Endothelial cell of umbilical vein (primary cell): Measurements from ENCODE around the gene EME2. TPM values are rescaled to one million over a fixed set of nuclear protein-coding genes. Genes with fewer than 3 reads are reported as not detected.

Source experiments
- BruUV-seq: library from RNA; stranded (reverse); fragments of 400-500 nt; replicated peaks from 2 replicates; lab custom pipeline; 2021; lab: Mats Ljungman, UMichigan
- CTCF ChIA-PET: fragments of 300-600, 350-600 bp; sonication (Branson Sonifier 250); formaldehyde crosslinking; loops from one replicate; lab custom pipeline; 2021; ENCODE audit warnings: antibody characterized with exemption, inconsistent platforms; lab: Charles Lee
- POLR2A ChIA-PET: fragments of 300-600, 350-600 bp; sonication (Branson Sonifier 250); formaldehyde crosslinking; loops from one replicate; lab custom pipeline; 2021; ENCODE audit warnings: antibody characterized with exemption, inconsistent platforms; lab: Charles Lee
- DNase-seq: peaks from one replicate; pipeline ENCODE4 v3.0.0-alpha.2; 2011; ENCODE audit warnings: low read depth, low spot score
- FAIRE-seq: peaks from 2 replicates; lab custom pipeline; 2011; peaks lifted over from hg19 to GRCh38; lab: Jason Lieb, UNC
- H2AFZ ChIP-seq: 2 replicates; pipeline ENCODE4 v1.6.0; 2012; ENCODE audit warnings: low read depth, low read length, control low read depth, inconsistent platforms
- H3K27ac ChIP-seq: 2 replicates; pipeline ENCODE4 v1.5.1; 2011; ENCODE audit warnings: low read depth, mild to moderate bottlenecking, control low read depth, low read length, moderate library complexity; ENCODE audit not compliant: insufficient read depth
- H3K27me3 ChIP-seq, 2 experiments: 2 replicates each; pipeline versions ENCODE4 v1.6.0 to v1.6.1; 2011; ENCODE audit warnings: low read length in 2 of 2, mixed read lengths in 1 of 2; ENCODE audit not compliant: control insufficient read depth in 2 of 2, insufficient read depth in 2 of 2
- H3K36me3 ChIP-seq, 2 experiments: 2 replicates in 1 of 2; 3 replicates in 1 of 2; pipeline ENCODE4 v1.5.1; 2011; ENCODE audit warnings: low read length in 2 of 2, mild to moderate bottlenecking in 1 of 2, moderate library complexity in 1 of 2; ENCODE audit not compliant: control insufficient read depth in 2 of 2, insufficient read depth in 2 of 2; ENCODE audit errors: extremely low read depth in 1 of 2
- H3K4me1 ChIP-seq: 3 replicates; pipeline ENCODE4 v1.5.1; 2011; ENCODE audit warnings: mild to moderate bottlenecking, low read length; ENCODE audit not compliant: control insufficient read depth, insufficient read depth; ENCODE audit errors: extremely low read depth
- H3K4me2 ChIP-seq: 2 replicates; pipeline ENCODE4 v1.6.1; 2011; ENCODE audit warnings: low read length, control low read depth, mixed read lengths; ENCODE audit not compliant: insufficient read depth
- H3K4me3 ChIP-seq, 3 experiments: fragments of 200-600 bp in 1 of 3; sonication (generic), shearing (Covaris generic) in 1 of 3; replicated peaks in 1 of 3; 2 replicates each; pipeline ENCODE4 v1.5.1; 2011 to 2016; ENCODE audit warnings: control low read depth in 3 of 3, low read length in 3 of 3, mild to moderate bottlenecking in 2 of 3, inconsistent platforms in 1 of 3, low read depth in 1 of 3, moderate library complexity in 1 of 3; ENCODE audit not compliant: insufficient read depth in 1 of 3
- H3K79me2 ChIP-seq: 2 replicates; pipeline ENCODE4 v1.6.0; 2012; ENCODE audit warnings: low read length, inconsistent platforms; ENCODE audit not compliant: control insufficient read depth, insufficient read depth
- H3K9ac ChIP-seq: replicated peaks from 2 replicates; pipeline ENCODE3; 2011; ENCODE audit warnings: low read length, control low read depth; ENCODE audit not compliant: insufficient read depth; ENCODE audit errors: extremely low read depth
- H3K9me1 ChIP-seq: replicated peaks from 3 replicates; pipeline ENCODE4 v1.6.0; 2011; ENCODE audit warnings: mild to moderate bottlenecking, low read length; ENCODE audit not compliant: control insufficient read depth, insufficient read depth; ENCODE audit errors: extremely low read depth
- H3K9me3 ChIP-seq: replicated peaks from 2 replicates; pipeline ENCODE4 v1.5.1; 2012; ENCODE audit warnings: low read length, inconsistent platforms; ENCODE audit not compliant: control insufficient read depth, insufficient read depth
- H4K20me1 ChIP-seq: replicated peaks from 2 replicates; pipeline ENCODE3; 2011; ENCODE audit warnings: mild to moderate bottlenecking, low read length; ENCODE audit not compliant: control insufficient read depth, insufficient read depth; ENCODE audit errors: extremely low read depth
- EZH2 ChIP-seq: IDR thresholded peaks from 2 replicates; pipeline ENCODE4 v1.6.1; 2012; ENCODE audit warnings: borderline replicate concordance, low read depth, mild to moderate bottlenecking, moderate library complexity, low read length, inconsistent platforms; ENCODE audit not compliant: severe bottlenecking
- FOS ChIP-seq: IDR thresholded peaks from 2 replicates; pipeline ENCODE4 v1.6.1; 2011; ENCODE audit warnings: mild to moderate bottlenecking, low read length, moderate library complexity, borderline replicate concordance; ENCODE audit not compliant: insufficient read depth
- GATA2 ChIP-seq: IDR thresholded peaks from 2 replicates; pipeline ENCODE4 v1.7.0; 2011; ENCODE audit warnings: low read depth, mild to moderate bottlenecking, moderate library complexity, mixed read lengths, low read length; ENCODE audit not compliant: insufficient read length, insufficient read depth
- JUN ChIP-seq: IDR thresholded peaks from 2 replicates; pipeline ENCODE4 v1.6.1; 2011; ENCODE audit warnings: borderline replicate concordance, low read depth; ENCODE audit not compliant: insufficient read length, insufficient read depth
- MYC ChIP-seq: IDR thresholded peaks from one replicate; pipeline ENCODE4 v1.6.1; 2011; ENCODE audit warnings: mild to moderate bottlenecking, low read depth, low read length
- POLR2A ChIP-seq: IDR thresholded peaks from 2 replicates; pipeline ENCODE4 v1.6.1; 2012; ENCODE audit warnings: low read depth, mild to moderate bottlenecking, control low read depth, low read length
- POLR2AphosphoS5 ChIP-seq: IDR thresholded peaks from 2 replicates; pipeline ENCODE4 v1.6.1; 2012; ENCODE audit warnings: low read depth, mild to moderate bottlenecking, control low read depth, low read length, moderate library complexity; ENCODE audit not compliant: insufficient read depth
- dilution Hi-C: fragments of 300-500 bp; cut with MboI; formaldehyde crosslinking; loops from one replicate; pipeline ENCODE4 v1.15.0; 2019; ENCODE audit warnings: low sequenced_read_pairs; ENCODE audit not compliant: extremely low pct_ligation_motif_present
- intact Hi-C: fragments of 100-400 bp; cut with micrococcal nuclease; formaldehyde crosslinking; loops from one replicate; pipeline ENCODE4 v1.10.0; 2022
- polyA plus RNA-seq, 4 experiments: library from polyadenylated mRNA; depleted of rRNA in 3 of 4; stranded (reverse) in 3 of 4; unstranded in 1 of 4; fragments of >200 nt; gene quantifications; 2 replicates each; pipeline versions ENCODE4 v1.2.1 to v1.2.3, GENCODE V29; 2011 to 2012; ENCODE audit warnings: missing spikeins in 1 of 4
- total RNA-seq: library from RNA; stranded (reverse); gene quantifications from 2 replicates; pipeline ENCODE4 v1.2.3, GENCODE V29; 2021
- TF ChIP-seq, protein P1 (sequence below), 2 donors: IDR thresholded peaks; 1 replicate in 1 of 2; 2 replicates in 1 of 2; pipeline ENCODE4 v1.5.1; 2011; ENCODE audit warnings: low read length in 2 of 2, mild to moderate bottlenecking in 2 of 2, moderate library complexity in 2 of 2, control low read depth in 1 of 2, inconsistent platforms in 1 of 2, low read depth in 1 of 2; ENCODE audit not compliant: insufficient read depth in 1 of 2; ENCODE audit errors: extremely low read depth in 1 of 2
- TF ChIP-seq, protein P2 (sequence below): IDR thresholded peaks from 2 replicates; pipeline ENCODE4 v1.6.1; 2011; ENCODE audit not compliant: insufficient read depth, insufficient read length

Gene EME2
- total and polyA plus RNA-seq, 2 donors (not counting 3 experiments of a cell fraction or from before 2014, with no cell fraction given): 9.7 to 21.4 TPM

DNA sequence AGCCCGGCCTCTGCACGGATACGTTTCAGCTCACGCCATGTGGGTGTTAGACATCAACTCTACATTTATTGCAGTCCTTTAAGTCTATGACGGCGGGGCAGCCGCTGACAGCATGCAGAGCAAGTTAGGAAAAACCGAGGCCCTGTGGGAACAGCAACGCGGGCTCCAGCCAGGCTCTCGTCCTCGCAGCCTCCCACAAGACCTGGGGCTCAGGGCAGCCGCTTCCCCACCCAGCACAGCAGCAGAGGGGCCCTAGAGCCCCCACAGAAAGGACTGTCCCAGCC lies 4.0 kb downstream of the EME2 start:
- H3K4me2 ChIP-seq: no peak overlapping the region
- peaks cover 20% of the 10 kb centered on the region for H3K4me1 ChIP-seq
- DNase-seq (no peak), FAIRE-seq (no peak)
- H3K4me3 ChIP-seq: no peak overlapping the region
- TF ChIP-seq POLR2AphosphoS5 (no peak), EZH2 (no peak)
- TF ChIP-seq, protein P1, sequence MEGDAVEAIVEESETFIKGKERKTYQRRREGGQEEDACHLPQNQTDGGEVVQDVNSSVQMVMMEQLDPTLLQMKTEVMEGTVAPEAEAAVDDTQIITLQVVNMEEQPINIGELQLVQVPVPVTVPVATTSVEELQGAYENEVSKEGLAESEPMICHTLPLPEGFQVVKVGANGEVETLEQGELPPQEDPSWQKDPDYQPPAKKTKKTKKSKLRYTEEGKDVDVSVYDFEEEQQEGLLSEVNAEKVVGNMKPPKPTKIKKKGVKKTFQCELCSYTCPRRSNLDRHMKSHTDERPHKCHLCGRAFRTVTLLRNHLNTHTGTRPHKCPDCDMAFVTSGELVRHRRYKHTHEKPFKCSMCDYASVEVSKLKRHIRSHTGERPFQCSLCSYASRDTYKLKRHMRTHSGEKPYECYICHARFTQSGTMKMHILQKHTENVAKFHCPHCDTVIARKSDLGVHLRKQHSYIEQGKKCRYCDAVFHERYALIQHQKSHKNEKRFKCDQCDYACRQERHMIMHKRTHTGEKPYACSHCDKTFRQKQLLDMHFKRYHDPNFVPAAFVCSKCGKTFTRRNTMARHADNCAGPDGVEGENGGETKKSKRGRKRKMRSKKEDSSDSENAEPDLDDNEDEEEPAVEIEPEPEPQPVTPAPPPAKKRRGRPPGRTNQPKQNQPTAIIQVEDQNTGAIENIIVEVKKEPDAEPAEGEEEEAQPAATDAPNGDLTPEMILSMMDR (IDR thresholded peaks at IDR 0.05; ENCODE audit: extremely low read depth in 1 of 2, insufficient read depth in 1 of 2, low read depth in 1 of 2, low read length in 2 of 2): no peak
- H3K9me3 ChIP-seq: no peaks in the 10 kb centered on the region
- no peak overlapping the region for H3K9ac ChIP-seq
- no peaks in the 10 kb centered on the region for H4K20me1 ChIP-seq
- dilution Hi-C loops (no loop called here), intact Hi-C loops (no loop called here)
- ChIA-PET POLR2A (no interaction called here), CTCF (no interaction called here)
- peaks cover 0 to 45% of the 10 kb centered on the region in 2 experiments for H3K36me3 ChIP-seq
- no peak overlapping the region for H3K27ac ChIP-seq
- H3K9me1 ChIP-seq: no peaks in the 10 kb centered on the region
- no peaks in the 10 kb centered on the region for H3K27me3 ChIP-seq
- no peak overlapping the region for H2AFZ ChIP-seq
- no TSS peak for BruUV-seq
- peaks cover 17% of the 10 kb centered on the region for H3K79me2 ChIP-seq

DNA sequence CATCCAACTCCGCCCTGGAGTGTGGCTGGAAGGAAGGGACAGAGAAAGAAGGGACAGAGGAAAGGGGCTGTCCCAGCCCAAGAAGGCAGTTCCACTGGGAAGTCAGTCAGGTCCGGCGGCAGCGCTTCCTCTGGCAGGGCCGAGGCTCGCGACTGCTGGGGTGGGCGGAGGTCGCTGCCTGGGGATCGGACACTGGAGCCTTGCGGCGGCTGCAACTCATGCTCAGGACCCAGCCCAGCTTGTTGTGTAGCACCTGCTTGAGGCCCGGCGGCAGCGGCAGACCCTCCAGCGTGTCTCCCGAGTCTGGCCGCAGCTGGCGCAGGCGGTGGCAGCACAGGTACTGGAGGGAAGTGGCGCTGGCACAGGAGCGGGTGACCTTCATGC lies 4.4 kb downstream of the EME2 start:
- no peak overlapping the region for H3K9ac ChIP-seq
- H3K27ac ChIP-seq: no peak overlapping the region
- H3K36me3 ChIP-seq: peaks cover 0 to 45% of the 10 kb centered on the region in 2 experiments
- no peaks in the 10 kb centered on the region for H3K27me3 ChIP-seq
- dilution Hi-C loops (no loop called here), intact Hi-C loops (no loop called here)
- TF ChIP-seq POLR2AphosphoS5 (no peak), MYC (no peak), EZH2 (no peak), FOS (no peak), JUN (no peak), GATA2 (no peak), POLR2A (no peak)
- TF ChIP-seq, protein P2, sequence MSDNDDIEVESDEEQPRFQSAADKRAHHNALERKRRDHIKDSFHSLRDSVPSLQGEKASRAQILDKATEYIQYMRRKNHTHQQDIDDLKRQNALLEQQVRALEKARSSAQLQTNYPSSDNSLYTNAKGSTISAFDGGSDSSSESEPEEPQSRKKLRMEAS: no peak
- TF ChIP-seq, protein P1 (IDR thresholded peaks at IDR 0.05; ENCODE audit: extremely low read depth in 1 of 2, insufficient read depth in 1 of 2, low read depth in 1 of 2, low read length in 2 of 2): no peak
- no peak overlapping the region for H2AFZ ChIP-seq
- no peaks in the 10 kb centered on the region for H4K20me1 ChIP-seq
- no peak for FAIRE-seq
- no peak overlapping the region for H3K4me2 ChIP-seq
- BruUV-seq: no TSS peak
- H3K4me3 ChIP-seq: no peak overlapping the region
- CTCF ChIA-PET: no interaction called here
- H3K79me2 ChIP-seq: peaks cover 14% of the 10 kb centered on the region
- DNase-seq: no peak
- H3K9me3 ChIP-seq: no peaks in the 10 kb centered on the region
- H3K4me1 ChIP-seq: peaks cover 18% of the 10 kb centered on the region
- no peaks in the 10 kb centered on the region for H3K9me1 ChIP-seq
- POLR2A ChIA-PET: no interaction called here
